ENCODE results near the gene DLGAP4.

The DLGAP4 gene

GRCh38 chr20:36478137-36478905 lies 172.2 kb downstream of the DLGAP4 start:
- no peaks in the 10 kb centered on the region for H3K9me3 Mint-ChIP-seq
- DNase-seq: no peak
- peaks cover 39% of the 10 kb centered on the region for H3K36me3 Mint-ChIP-seq (ENCODE audit: low read depth)
- TF ChIP-seq, protein P1, sequence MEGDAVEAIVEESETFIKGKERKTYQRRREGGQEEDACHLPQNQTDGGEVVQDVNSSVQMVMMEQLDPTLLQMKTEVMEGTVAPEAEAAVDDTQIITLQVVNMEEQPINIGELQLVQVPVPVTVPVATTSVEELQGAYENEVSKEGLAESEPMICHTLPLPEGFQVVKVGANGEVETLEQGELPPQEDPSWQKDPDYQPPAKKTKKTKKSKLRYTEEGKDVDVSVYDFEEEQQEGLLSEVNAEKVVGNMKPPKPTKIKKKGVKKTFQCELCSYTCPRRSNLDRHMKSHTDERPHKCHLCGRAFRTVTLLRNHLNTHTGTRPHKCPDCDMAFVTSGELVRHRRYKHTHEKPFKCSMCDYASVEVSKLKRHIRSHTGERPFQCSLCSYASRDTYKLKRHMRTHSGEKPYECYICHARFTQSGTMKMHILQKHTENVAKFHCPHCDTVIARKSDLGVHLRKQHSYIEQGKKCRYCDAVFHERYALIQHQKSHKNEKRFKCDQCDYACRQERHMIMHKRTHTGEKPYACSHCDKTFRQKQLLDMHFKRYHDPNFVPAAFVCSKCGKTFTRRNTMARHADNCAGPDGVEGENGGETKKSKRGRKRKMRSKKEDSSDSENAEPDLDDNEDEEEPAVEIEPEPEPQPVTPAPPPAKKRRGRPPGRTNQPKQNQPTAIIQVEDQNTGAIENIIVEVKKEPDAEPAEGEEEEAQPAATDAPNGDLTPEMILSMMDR (IDR thresholded peaks at IDR 0.05): no peak
- peak overlapping the region; percentile 82 for H3K27ac Mint-ChIP-seq
- H3K4me3 Mint-ChIP-seq: no peak overlapping the region
- no peaks in the 10 kb centered on the region for H3K27me3 Mint-ChIP-seq (ENCODE audit: low read depth, poor library complexity)
- peaks cover 48% of the 10 kb centered on the region for H3K4me1 Mint-ChIP-seq

DNA sequence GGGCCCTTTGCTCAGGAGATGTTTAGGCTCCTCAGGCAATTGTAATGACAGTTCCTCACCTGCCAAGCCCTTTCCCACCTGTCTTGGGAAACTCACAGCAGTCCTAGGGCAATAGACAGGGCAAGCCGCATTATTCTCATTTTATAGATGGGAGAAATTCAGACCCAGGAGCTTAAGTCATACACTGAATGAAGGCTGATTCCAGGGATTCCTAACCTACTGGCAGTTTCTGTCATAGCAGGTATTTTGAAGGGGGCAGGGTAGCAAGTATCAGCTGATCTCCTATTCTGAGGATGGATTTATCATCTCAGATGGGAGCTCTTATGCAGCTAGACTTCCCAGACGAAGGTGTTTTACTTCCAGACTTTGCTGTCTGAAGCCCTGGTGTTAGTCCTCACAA lies 173.8 kb downstream of the DLGAP4 start:
- Mint-ChIP-seq H3K27me3 (ENCODE audit: low read depth, poor library complexity) (no peaks in the 10 kb centered on the region), H3K36me3 (ENCODE audit: low read depth) (peaks cover 34% of the 10 kb centered on the region), H3K27ac (no peak overlapping the region), H3K9me3 (no peaks in the 10 kb centered on the region), H3K4me3 (no peak overlapping the region), H3K4me1 (peaks cover 57% of the 10 kb centered on the region)
- DNase-seq: no peak
- TF ChIP-seq, protein P1 (IDR thresholded peaks at IDR 0.05): no peak

- H3K36me3 Mint-ChIP-seq (ENCODE audit: low read depth): peaks cover 28% of the 10 kb centered on the region
- TF ChIP-seq, protein P1 (IDR thresholded peaks at IDR 0.05): no peak
- H3K9me3 Mint-ChIP-seq: no peaks in the 10 kb centered on the region
- peaks cover 63% of the 10 kb centered on the region for H3K4me1 Mint-ChIP-seq
- DNase-seq: no peak
- H3K27ac Mint-ChIP-seq: no peak overlapping the region
- no peaks in the 10 kb centered on the region for H3K27me3 Mint-ChIP-seq (ENCODE audit: low read depth, poor library complexity)
- no peak overlapping the region for H3K4me3 Mint-ChIP-seq
Observed at GRCh38 chr20:36480456-36481048, 174.4 kb downstream of the DLGAP4 start.

- H3K27me3 Mint-ChIP-seq (ENCODE audit: low read depth, poor library complexity): peaks cover 2% of the 10 kb centered on the region
- no peaks in the 10 kb centered on the region for H3K9me3 Mint-ChIP-seq
- peak overlapping the region; percentile 78 for H3K27ac Mint-ChIP-seq
- H3K4me3 Mint-ChIP-seq: no peak overlapping the region
- TF ChIP-seq, protein P1 (IDR thresholded peaks at IDR 0.05): no peak
- H3K36me3 Mint-ChIP-seq (ENCODE audit: low read depth): peaks cover 21% of the 10 kb centered on the region
- peaks cover 71% of the 10 kb centered on the region for H3K4me1 Mint-ChIP-seq
- no peak for DNase-seq
Observed at GRCh38 chr20:36481380-36482043, 175.4 kb downstream of the DLGAP4 start.

DNA sequence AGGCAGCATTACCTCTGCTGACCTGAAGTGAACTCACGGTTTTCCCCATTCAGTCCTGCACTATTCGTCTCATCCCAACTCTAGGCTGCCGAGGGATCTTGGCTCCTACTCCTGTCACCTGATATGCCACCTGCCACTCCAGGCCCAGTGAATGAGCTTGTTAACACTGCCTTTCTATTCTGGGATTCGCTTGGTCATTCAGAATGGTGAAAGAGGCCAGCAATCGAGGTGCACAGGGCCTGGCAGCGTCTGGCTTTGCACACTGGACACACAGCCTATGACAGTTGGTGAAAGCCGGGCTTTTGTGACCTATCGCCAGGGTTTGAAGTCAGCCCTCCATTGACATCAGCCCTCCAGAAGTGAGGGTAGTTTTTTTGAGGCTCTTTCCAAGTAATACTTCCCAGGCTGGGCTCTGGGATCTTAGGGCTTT lies 175.9 kb downstream of the DLGAP4 start:
- Mint-ChIP-seq H3K4me3 (no peak overlapping the region), H3K4me1 (peaks cover 71% of the 10 kb centered on the region), H3K36me3 (ENCODE audit: low read depth) (peaks cover 21% of the 10 kb centered on the region), H3K9me3 (no peaks in the 10 kb centered on the region), H3K27me3 (ENCODE audit: low read depth, poor library complexity) (peaks cover 2% of the 10 kb centered on the region), H3K27ac (peak overlapping the region; percentile 78)
- no peak for DNase-seq
- TF ChIP-seq, protein P1 (IDR thresholded peaks at IDR 0.05): no peak
